NCI-H2196 (cell line): ENCODE data around the gene MX2.

ENCODE experiments used
- DNase-seq: peaks from one replicate; lab custom pipeline; 2025; ENCODE audit not compliant: unreplicated experiment; lab: John Stamatoyannopoulos, UW

Gene MX2

GRCh38 chr21:41363370-41364270 is 1.8 kb downstream of the MX2 start:
- no peak for DNase-seq

GRCh38 chr21:41364308-41364707 is 2.5 kb downstream of the MX2 start:
- DNase-seq: no peak

GRCh38 chr21:41365377-41366107 is 3.7 kb downstream of the MX2 start:
- DNase-seq: no peak

- no peak for DNase-seq
Measured at GRCh38 chr21:41366522-41367151, 4.8 kb downstream of the MX2 start.

- no peak for DNase-seq
Measured at GRCh38 chr21:41367301-41367944, 5.6 kb downstream of the MX2 start.

- no peak for DNase-seq
Measured at GRCh38 chr21:41367945-41368734, 6.3 kb downstream of the MX2 start.

- no peak for DNase-seq
Measured at GRCh38 chr21:41368735-41369104, 6.9 kb downstream of the MX2 start.

GRCh38 chr21:41369105-41369919 is 7.5 kb downstream of the MX2 start:
- no peak for DNase-seq

- DNase-seq: no peak
Measured at GRCh38 chr21:41369920-41370839, 8.4 kb downstream of the MX2 start.

- DNase-seq: no peak
Measured at GRCh38 chr21:41370840-41371684, 9.2 kb downstream of the MX2 start.

GRCh38 chr21:41371685-41372030 is 9.8 kb downstream of the MX2 start:
- no peak for DNase-seq

- no peak for DNase-seq
Measured at GRCh38 chr21:41373253-41373652, 11.4 kb downstream of the MX2 start.

GRCh38 chr21:41373763-41374162 is 11.9 kb downstream of the MX2 start:
- no peak for DNase-seq

GRCh38 chr21:41374177-41374712 is 12.4 kb downstream of the MX2 start:
- no peak for DNase-seq

- no peak for DNase-seq
Measured at GRCh38 chr21:41374867-41375533, 13.2 kb downstream of the MX2 start.

GRCh38 chr21:41375875-41376274 is 14.0 kb downstream of the MX2 start:
- no peak for DNase-seq

- no peak for DNase-seq
Measured at GRCh38 chr21:41377715-41378114, 15.9 kb downstream of the MX2 start.
